KMS-11 (cell line): ENCODE results near the gene CTNNA3.

Experiments used
- H2AFZ ChIP-seq: fragments of 200-600 bp; sonication (generic); 2 replicates; pipeline ENCODE4 v1.6.1; 2016; ENCODE audit warnings: antibody characterized with exemption, mixed run types, low read depth
- H3K27ac ChIP-seq: fragments of 200-600 bp; sonication (generic); 2 replicates; pipeline ENCODE4 v1.6.1; 2016; ENCODE audit warnings: mild to moderate bottlenecking, mixed run types
- H3K27me3 ChIP-seq: fragments of 200-600 bp; sonication (generic); 2 replicates; pipeline ENCODE4 v1.6.1; 2017; ENCODE audit warnings: mild to moderate bottlenecking, low read depth, mixed run types, moderate library complexity; ENCODE audit not compliant: insufficient read depth
- H3K36me3 ChIP-seq: fragments of 200-600 bp; sonication (generic); 2 replicates; pipeline ENCODE4 v1.6.1; 2017; ENCODE audit warnings: mild to moderate bottlenecking, mixed run types; ENCODE audit not compliant: insufficient read depth
- H3K4me1 ChIP-seq: fragments of 200-600 bp; sonication (generic); 2 replicates; pipeline ENCODE4 v1.6.1; 2016; ENCODE audit warnings: mild to moderate bottlenecking, low read depth, mixed run types; ENCODE audit not compliant: poor library complexity, severe bottlenecking
- H3K4me2 ChIP-seq: fragments of 200-600 bp; sonication (generic); 2 replicates; pipeline ENCODE4 v1.7.0; 2016; ENCODE audit warnings: mild to moderate bottlenecking, mixed run types
- H3K4me3 ChIP-seq: fragments of 200-600 bp; sonication (generic); IDR thresholded peaks from 2 replicates; pipeline ENCODE4 v1.6.1; 2017; ENCODE audit warnings: low read depth, low read length, mixed read lengths; ENCODE audit not compliant: insufficient read depth
- H3K79me2 ChIP-seq: fragments of 200-600 bp; sonication (generic); 2 replicates; pipeline ENCODE4 v1.6.1; 2016; ENCODE audit warnings: low read depth, mixed run types; ENCODE audit not compliant: insufficient read depth
- H3K9ac ChIP-seq: fragments of 200-600 bp; sonication (generic); 2 replicates; pipeline ENCODE4 v1.6.1; 2016; ENCODE audit warnings: mild to moderate bottlenecking, mixed run types
- H4K20me1 ChIP-seq: fragments of 200-600 bp; sonication (generic); 2 replicates; pipeline ENCODE4 v1.6.1; 2016; ENCODE audit warnings: mild to moderate bottlenecking, mixed run types; ENCODE audit not compliant: insufficient read depth
- CTCF ChIP-seq: fragments of 200-600 bp; sonication (generic); conservative IDR thresholded peaks from 2 replicates; pipeline ENCODE4 v1.6.1; 2017; ENCODE audit warnings: low read depth, mild to moderate bottlenecking, antibody characterized with exemption, low read length, moderate library complexity, mixed read lengths

The CTNNA3 gene

GRCh38 chr10:67141300-67141699 is 554.7 kb downstream of the CTNNA3 start:
- Histone ChIP-seq H3K4me2 (no peak overlapping the region), H2AFZ (no peak overlapping the region), H3K36me3 (no peaks in the 10 kb centered on the region), H3K9ac (no peak overlapping the region), H3K79me2 (no peaks in the 10 kb centered on the region), H3K27ac (no peak overlapping the region), H3K4me3 (no peak overlapping the region), H3K4me1 (no peaks in the 10 kb centered on the region), H3K27me3 (no peaks in the 10 kb centered on the region), H4K20me1 (no peaks in the 10 kb centered on the region)
- no peak for TF ChIP-seq CTCF

DNA sequence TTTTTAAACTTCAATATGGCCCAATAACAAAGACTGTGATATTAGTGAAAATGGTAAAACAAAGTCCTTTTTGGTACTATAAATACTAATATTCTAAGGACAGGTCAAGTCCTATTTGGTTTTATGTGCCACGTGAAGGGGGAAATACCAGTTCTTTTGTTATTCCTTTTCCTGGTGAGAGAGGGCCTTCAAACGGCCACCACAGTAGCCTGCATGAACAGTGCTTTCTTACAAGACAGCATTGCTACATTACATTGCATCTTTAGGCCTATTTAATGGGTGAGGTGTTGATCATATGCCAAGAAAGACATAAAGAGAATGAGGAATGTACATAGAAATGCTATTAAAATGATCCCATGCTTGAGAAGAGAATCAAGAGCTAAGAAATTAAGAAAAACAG is 555.4 kb downstream of the CTNNA3 start:
- H3K79me2 ChIP-seq, result no peaks in the 10 kb centered on the region
- H3K4me1 ChIP-seq, result no peaks in the 10 kb centered on the region

GRCh38 chr10:67127441-67127840 is 568.6 kb downstream of the CTNNA3 start:
- H3K36me3 ChIP-seq, result no peaks in the 10 kb centered on the region
- H3K9ac ChIP-seq, result no peak overlapping the region
- TF ChIP-seq CTCF, result no peak
- no peaks in the 10 kb centered on the region for H3K27me3 ChIP-seq
- no peak overlapping the region for H3K4me2 ChIP-seq
- no peaks in the 10 kb centered on the region for H3K4me1 ChIP-seq
- no peaks in the 10 kb centered on the region for H3K79me2 ChIP-seq
- H3K27ac ChIP-seq, result no peak overlapping the region
- no peak overlapping the region for H3K4me3 ChIP-seq
- H2AFZ ChIP-seq, result no peak overlapping the region
- H4K20me1 ChIP-seq, result no peaks in the 10 kb centered on the region

More for the DNA sequence above, 555.4 kb downstream of the CTNNA3 start:
- TF ChIP-seq CTCF, result no peak
- H3K9ac ChIP-seq, result no peak overlapping the region
- no peak overlapping the region for H3K4me2 ChIP-seq
- H3K27me3 ChIP-seq, result no peaks in the 10 kb centered on the region
- H3K4me3 ChIP-seq, result no peak overlapping the region
- no peak overlapping the region for H3K27ac ChIP-seq
- no peaks in the 10 kb centered on the region for H4K20me1 ChIP-seq
- H3K36me3 ChIP-seq, result no peaks in the 10 kb centered on the region
- H2AFZ ChIP-seq, result no peak overlapping the region

GRCh38 chr10:67119651-67120050 is 576.3 kb downstream of the CTNNA3 start:
- Histone ChIP-seq H3K4me3 (no peak overlapping the region), H3K9ac (no peak overlapping the region), H3K27me3 (no peaks in the 10 kb centered on the region), H3K4me1 (no peaks in the 10 kb centered on the region), H2AFZ (no peak overlapping the region), H3K4me2 (no peak overlapping the region), H3K27ac (no peak overlapping the region), H3K36me3 (no peaks in the 10 kb centered on the region), H4K20me1 (no peaks in the 10 kb centered on the region), H3K79me2 (no peaks in the 10 kb centered on the region)
- TF ChIP-seq CTCF, result no peak
